Measurements from ENCODE around the gene NDUFAB1. TPM values are rescaled to one million over a fixed set of nuclear protein-coding genes. Genes with fewer than 3 reads are reported as not detected.
"Not testable (repeated sequence)": the region's sequence is repeated elsewhere in the genome, so short reads cannot be mapped to it uniquely, and the experiment has no call there.

NDUFAB1 gene
- 100 to 1,000 TPM; 163 to 170 TPM for total RNA-seq

DNA sequence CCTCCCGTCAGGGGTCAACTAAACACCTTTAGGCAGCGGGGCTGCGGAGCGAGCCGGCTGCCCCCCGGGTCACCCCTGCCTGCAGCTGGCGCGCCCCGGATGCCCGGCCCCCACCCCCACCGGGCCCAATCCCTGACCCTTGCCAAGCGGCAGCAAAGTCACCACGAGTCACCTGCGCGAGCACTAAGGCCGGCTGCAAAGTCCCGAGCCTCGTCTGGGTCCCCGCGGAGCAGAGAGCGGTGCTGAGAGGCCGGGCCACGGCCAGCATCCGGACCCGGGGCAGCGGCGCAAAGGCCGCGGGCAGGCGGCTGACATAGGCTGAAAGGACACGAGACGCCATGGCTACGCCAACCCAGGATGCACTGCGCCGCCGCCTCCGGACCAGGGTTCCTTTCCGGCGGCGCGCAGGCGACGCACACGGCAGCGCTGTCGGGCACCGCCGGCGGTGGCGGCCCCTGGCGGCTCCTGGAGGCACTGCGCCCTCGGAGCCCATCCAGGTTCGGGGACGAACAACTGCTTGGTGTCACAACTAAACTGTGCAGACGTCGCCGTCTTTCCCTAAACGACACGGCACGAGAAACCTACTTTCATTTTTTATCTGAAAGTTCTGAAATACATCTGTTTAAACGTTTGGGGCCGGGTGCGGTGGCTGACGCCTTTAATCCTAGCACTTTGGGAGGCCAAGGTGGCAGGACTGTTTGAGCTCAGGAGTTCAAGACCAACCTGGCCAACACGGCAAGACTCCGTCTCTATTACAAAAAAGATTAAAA lies at the start of gene NDUFAB1:
Gene NDUFAB1 (minus strand): TSS at position 366 of the 770 bp plus-strand sequence. CDS start 26 bp downstream, at position 340.
- peak within 1 kb of the TSS; percentile 79 for H3K4me3 Mint-ChIP-seq
- intact Hi-C loops (cut with micrococcal nuclease), result loop anchor here (1.0 to 5.0 kb wide), 4 partner anchors 39 to 413 kb away; partner anchors contain the start of genes DCTN5, EARS2, PALB2 and SCNN1G
- H3K9me3 Mint-ChIP-seq, result no peaks in the 10 kb centered on the region
- DNase-seq, result peak; percentile 93
- peak within 1 kb of the TSS; percentile 76 for H3K27ac Mint-ChIP-seq
- H3K36me3 Mint-ChIP-seq (ENCODE audit: low read depth), result peaks cover 12% of the 10 kb centered on the region
- no peaks in the 10 kb centered on the region for H3K27me3 Mint-ChIP-seq (ENCODE audit: low read depth)
- H3K4me1 Mint-ChIP-seq (ENCODE audit: low read depth), result peaks cover 39% of the 10 kb centered on the region
- CTCF ChIA-PET, result interaction anchor here (0.6 to 1.6 kb wide), 12 partner anchors 13 to 122 kb away, joined by 3 to 8 read pairs (median 4); partner anchors contain the start of genes EARS2 and UBFD1

DNA sequence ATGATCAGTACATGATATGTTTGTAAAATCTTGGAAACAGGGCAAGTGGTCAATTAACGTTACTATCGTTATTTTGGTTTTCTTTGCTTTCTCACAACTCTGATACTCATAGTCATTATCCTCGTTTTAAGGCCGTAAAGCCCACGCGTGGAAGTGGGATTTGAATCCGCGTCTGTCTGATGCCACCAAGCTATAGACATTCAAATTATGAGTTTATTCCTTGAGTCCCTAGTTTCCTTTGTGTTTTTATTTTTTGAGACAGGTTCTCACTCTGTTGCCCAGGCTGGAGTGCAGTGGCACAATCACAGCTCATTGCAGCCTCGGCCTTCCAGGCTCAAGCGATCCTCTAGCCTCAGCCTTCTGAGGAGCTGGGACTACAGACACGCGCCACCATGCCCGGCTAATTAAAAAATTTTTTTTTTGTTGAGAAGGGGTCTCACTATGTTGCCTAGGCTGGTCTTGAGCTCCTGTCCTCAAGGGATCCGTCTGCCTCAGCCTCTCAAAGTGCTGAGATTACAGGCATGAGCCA lies 46.2 kb upstream of the NDUFAB1 start:
- DNase-seq, result no peak
- peak overlapping the region; percentile 97 for H3K27ac Mint-ChIP-seq
- peaks cover 30% of the 10 kb centered on the region for H3K36me3 Mint-ChIP-seq (ENCODE audit: low read depth)
- H3K4me3 Mint-ChIP-seq, result peak overlapping the region; percentile 100
- H3K9me3 Mint-ChIP-seq, result no peaks in the 10 kb centered on the region
- H3K4me1 Mint-ChIP-seq (ENCODE audit: low read depth), result peaks cover 39% of the 10 kb centered on the region
- H3K27me3 Mint-ChIP-seq (ENCODE audit: low read depth), result no peaks in the 10 kb centered on the region
- CTCF ChIA-PET, result interaction anchor here (0.6 kb wide), 2 partner anchors 44 to 46 kb away, joined by 3 read pairs; no protein-coding TSS in a partner anchor
- intact Hi-C loops (cut with micrococcal nuclease), result no loop called here

DNA sequence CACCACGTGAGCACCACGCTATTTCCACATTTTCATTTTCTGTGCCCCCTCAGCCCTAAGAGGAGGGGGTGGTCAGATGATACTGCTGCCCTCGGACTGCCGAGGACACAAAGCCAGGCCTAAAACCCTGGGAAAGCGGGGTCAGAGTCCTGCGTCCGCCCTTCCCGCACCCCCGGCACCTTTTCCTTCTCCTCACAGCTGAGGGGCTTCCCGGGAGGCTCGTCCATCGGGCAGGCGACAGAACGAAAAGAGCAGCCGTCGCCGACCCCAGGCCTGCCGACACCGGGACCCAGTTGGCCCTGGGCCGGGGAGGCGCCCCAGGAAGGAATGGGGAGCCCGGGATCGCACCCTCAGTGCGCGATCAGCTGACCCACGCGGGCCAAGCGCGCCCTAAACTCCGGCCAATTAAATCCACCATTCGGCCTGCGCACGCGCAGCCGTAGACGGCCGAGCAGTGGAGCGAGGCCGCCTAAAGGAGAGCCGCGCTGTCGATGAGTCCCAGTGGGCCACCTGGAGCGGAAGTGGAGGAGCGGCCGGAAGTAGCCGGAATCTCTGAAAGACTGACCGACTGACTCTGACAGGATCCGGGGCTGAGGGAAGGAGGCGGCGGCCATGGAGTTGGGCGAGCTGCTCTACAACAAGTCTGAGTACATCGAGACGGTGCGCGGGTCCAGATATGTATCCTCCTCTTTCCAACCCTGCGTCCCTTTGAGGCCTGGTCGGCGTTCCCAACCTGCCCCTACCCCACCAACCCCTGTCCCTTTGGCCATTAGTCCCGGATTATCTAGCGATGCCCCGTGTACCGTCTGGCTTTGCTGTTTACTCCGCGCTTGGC lies 45.0 kb upstream of the NDUFAB1 start, which contains the start of the genes DCTN5 and PALB2:
Gene DCTN5 (plus strand): TSS at position 536 of the 835 bp plus-strand sequence. CDS start 77 bp downstream, at position 613.
Gene PALB2 (minus strand): TSS at position 380 of the 835 bp plus-strand sequence. CDS start 153 bp downstream, at position 227.
- CTCF ChIA-PET, result no interaction called here
- Mint-ChIP-seq H3K4me1 (ENCODE audit: low read depth) (peaks cover 33% of the 10 kb centered on the region), H3K27me3 (ENCODE audit: low read depth) (no peaks in the 10 kb centered on the region), H3K4me3 (peak within 1 kb of the TSS; percentile 100), H3K9me3 (no peaks in the 10 kb centered on the region), H3K27ac (peak within 1 kb of the TSS; percentile 97), H3K36me3 (ENCODE audit: low read depth) (peaks cover 27% of the 10 kb centered on the region)
- intact Hi-C loops (cut with micrococcal nuclease), result loop anchor here (1.0 kb wide), 4 partner anchors 29 to 84 kb away; partner anchors contain the start of genes EARS2, NDUFAB1, PLK1 and UBFD1
- DNase-seq, result peak; percentile 93

DNA sequence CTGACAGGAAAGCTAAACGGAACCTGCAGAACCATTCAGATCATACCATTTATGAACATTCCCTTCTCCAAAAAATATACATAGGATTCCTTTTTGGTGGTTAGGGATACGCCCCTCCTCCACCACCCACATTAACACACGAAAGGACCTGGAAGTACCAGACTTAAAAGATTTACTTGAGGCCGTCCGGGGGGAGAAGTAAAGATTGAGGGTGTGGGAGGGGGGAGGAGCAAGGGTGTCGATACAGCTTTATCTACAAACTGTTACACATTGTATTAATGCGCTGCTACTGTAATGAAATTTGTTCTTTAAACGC lies 44.5 kb upstream of the NDUFAB1 start:
- DNase-seq, result no peak
- peak overlapping the region; percentile 97 for H3K27ac Mint-ChIP-seq
- CTCF ChIA-PET, result no interaction called here
- H3K9me3 Mint-ChIP-seq, result no peaks in the 10 kb centered on the region
- peaks cover 24% of the 10 kb centered on the region for H3K36me3 Mint-ChIP-seq (ENCODE audit: low read depth)
- intact Hi-C loops (cut with micrococcal nuclease), result no loop called here
- peak overlapping the region; percentile 100 for H3K4me3 Mint-ChIP-seq
- H3K4me1 Mint-ChIP-seq (ENCODE audit: low read depth), result peaks cover 27% of the 10 kb centered on the region
- H3K27me3 Mint-ChIP-seq (ENCODE audit: low read depth), result no peaks in the 10 kb centered on the region

DNA sequence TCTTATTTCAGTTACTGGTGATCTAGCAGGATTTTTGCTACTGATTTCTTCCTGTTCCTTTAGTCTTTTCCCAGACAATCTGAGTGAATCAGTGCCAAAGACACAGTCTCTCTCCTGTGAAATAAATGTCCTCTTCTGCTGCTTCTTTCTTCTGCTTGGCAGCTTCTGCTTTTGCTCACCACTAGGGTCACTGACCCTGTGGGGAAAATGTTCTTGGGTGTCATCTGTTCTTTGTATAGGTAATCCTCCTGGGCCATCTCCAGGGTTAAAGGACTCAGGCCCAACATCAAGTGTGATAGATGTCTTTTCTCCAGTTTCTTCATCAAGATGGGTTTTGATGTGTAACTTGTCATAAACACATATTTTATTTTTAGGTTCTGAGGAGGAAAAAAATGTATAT lies 39.8 kb upstream of the NDUFAB1 start:
- Mint-ChIP-seq H3K27me3 (ENCODE audit: low read depth) (no peaks in the 10 kb centered on the region), H3K4me3 (no peak overlapping the region), H3K4me1 (ENCODE audit: low read depth) (peaks cover 24% of the 10 kb centered on the region), H3K27ac (no peak overlapping the region), H3K9me3 (no peaks in the 10 kb centered on the region), H3K36me3 (ENCODE audit: low read depth) (peaks cover 34% of the 10 kb centered on the region)
- CTCF ChIA-PET, result no interaction called here
- intact Hi-C loops (cut with micrococcal nuclease), result no loop called here
- DNase-seq, result no peak

DNA sequence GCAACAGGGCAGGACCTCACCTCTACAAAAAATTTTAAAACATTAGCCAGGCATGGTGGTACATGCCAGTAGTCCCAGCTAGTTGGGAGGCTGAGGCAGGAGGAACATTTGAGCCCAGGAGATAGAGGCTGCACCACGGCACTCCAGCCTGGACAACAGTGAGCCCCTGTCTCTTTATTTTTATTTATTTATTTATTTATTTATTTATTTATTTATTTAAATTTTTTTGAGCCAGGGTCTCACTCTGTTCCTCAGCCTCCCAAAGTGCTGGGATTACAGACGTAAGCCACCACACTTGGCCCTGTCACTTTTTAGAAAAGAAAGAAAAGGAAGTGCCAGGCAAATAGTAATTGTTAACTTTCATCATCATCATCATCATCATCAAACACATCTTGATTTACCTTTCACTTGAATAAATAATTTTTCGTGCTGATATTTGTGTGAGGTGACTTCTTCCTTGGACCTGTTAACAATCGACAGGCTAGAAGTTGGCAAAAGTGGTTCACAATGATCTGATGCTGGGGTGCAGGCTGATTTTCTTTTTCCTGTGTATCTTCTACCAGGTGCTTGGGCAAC lies 38.4 kb upstream of the NDUFAB1 start:
- DNase-seq, result no peak
- Mint-ChIP-seq H3K4me1 (ENCODE audit: low read depth) (peaks cover 23% of the 10 kb centered on the region), H3K27me3 (ENCODE audit: low read depth) (no peaks in the 10 kb centered on the region), H3K27ac (no peak overlapping the region), H3K9me3 (no peaks in the 10 kb centered on the region), H3K36me3 (ENCODE audit: low read depth) (peaks cover 41% of the 10 kb centered on the region), H3K4me3 (no peak overlapping the region)
- intact Hi-C loops (cut with micrococcal nuclease), result no loop called here
- CTCF ChIA-PET, result no interaction called here

DNA sequence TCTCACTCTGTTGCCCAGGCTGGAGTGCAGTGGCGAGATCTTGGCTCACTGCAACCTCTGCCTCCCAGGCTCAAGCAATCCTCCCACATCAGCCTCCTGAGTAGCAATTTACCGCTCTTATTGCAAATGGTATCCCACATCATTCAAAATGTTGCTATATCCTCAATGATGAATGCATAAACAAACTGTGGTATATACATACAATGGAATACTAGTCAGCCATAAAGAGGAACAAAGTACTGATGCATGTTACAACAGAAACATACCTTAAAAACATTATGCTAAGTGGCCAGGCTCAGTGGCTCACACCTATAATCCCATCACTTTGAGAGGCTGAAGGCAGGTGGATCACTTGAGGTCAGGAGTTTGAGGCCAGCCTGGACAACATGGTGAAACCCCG lies 35.8 kb upstream of the NDUFAB1 start:
- H3K4me3 Mint-ChIP-seq; H3K9me3 Mint-ChIP-seq; H3K27ac Mint-ChIP-seq; CTCF ChIA-PET; intact Hi-C loops (cut with micrococcal nuclease); H3K27me3 Mint-ChIP-seq (ENCODE audit: low read depth); DNase-seq: not testable (repeated sequence)
- peaks cover 46% of the 10 kb centered on the region for H3K36me3 Mint-ChIP-seq (ENCODE audit: low read depth)
- H3K4me1 Mint-ChIP-seq (ENCODE audit: low read depth), result peaks cover 21% of the 10 kb centered on the region

DNA sequence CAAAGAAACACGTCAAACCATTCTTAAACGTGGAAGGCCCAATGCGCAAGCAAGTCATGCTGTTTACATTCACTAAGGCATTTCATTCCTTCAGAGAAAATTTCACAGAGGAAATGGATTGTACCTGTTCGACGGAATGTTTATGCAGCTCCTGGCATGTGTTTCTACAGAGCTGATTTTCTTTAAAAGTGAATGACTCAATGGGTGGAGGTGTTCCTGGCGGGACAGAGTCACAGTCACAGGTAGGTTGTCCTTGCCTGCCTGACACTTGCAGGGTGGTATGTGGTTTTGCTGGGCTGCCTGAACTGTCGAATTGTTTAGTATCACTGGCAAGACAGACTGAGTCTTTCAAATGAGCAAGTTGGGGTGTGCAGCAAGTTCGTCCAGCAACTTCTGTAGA lies 33.4 kb upstream of the NDUFAB1 start:
- Mint-ChIP-seq H3K9me3 (no peaks in the 10 kb centered on the region), H3K4me1 (ENCODE audit: low read depth) (peaks cover 19% of the 10 kb centered on the region), H3K36me3 (ENCODE audit: low read depth) (peaks cover 47% of the 10 kb centered on the region), H3K27ac (no peak overlapping the region), H3K4me3 (no peak overlapping the region), H3K27me3 (ENCODE audit: low read depth) (no peaks in the 10 kb centered on the region)
- no peak for DNase-seq
- intact Hi-C loops (cut with micrococcal nuclease), result no loop called here
- CTCF ChIA-PET, result no interaction called here

DNA sequence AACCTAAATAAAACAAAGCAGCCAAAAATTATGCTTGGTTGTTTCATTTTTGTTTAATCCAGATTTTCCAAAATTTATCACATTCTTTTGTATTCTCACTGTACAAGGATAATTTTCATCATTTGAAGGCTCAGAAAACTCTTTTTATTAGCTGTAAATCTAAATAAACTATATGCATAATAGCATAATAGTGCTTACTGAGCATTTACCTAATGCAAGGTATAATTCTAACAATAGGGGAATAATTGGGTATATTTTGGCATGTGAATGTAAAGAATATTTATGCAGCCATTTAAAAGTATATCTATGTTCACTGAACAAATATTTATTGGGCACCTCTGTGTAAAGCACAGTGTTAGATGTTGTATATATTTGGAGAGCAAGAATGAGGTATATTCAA lies 28.0 kb upstream of the NDUFAB1 start:
- no peaks in the 10 kb centered on the region for H3K9me3 Mint-ChIP-seq
- no peaks in the 10 kb centered on the region for H3K4me1 Mint-ChIP-seq (ENCODE audit: low read depth)
- H3K27ac Mint-ChIP-seq, result no peak overlapping the region
- peaks cover 47% of the 10 kb centered on the region for H3K36me3 Mint-ChIP-seq (ENCODE audit: low read depth)
- no peak for DNase-seq
- no peaks in the 10 kb centered on the region for H3K27me3 Mint-ChIP-seq (ENCODE audit: low read depth)
- CTCF ChIA-PET, result no interaction called here
- intact Hi-C loops (cut with micrococcal nuclease), result no loop called here
- no peak overlapping the region for H3K4me3 Mint-ChIP-seq

DNA sequence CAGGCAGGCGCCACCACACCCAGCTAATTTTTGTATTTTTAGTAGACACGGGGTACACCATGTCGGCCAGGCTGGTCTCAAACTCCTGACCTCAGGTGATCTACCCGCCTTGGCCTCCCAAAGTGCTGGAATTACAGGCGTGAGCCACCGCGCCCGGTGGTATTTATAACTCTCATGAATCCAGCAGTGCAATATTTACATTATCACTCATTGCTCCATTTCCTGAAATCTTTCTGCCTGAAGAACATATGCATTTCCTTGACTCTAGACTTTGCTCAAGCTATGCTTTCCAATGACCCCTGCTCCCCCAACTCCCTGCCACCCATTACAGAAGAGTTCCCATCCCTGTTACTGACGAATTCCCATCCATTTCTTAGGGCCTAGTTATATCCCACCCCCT lies 19.7 kb upstream of the NDUFAB1 start:
- Mint-ChIP-seq H3K36me3 (ENCODE audit: low read depth) (peaks cover 31% of the 10 kb centered on the region), H3K4me1 (ENCODE audit: low read depth) (no peaks in the 10 kb centered on the region), H3K27me3 (ENCODE audit: low read depth) (no peaks in the 10 kb centered on the region), H3K27ac (no peak overlapping the region), H3K9me3 (no peaks in the 10 kb centered on the region), H3K4me3 (no peak overlapping the region)
- intact Hi-C loops (cut with micrococcal nuclease), result no loop called here
- DNase-seq, result no peak
- CTCF ChIA-PET, result interaction anchor here (0.6 to 0.7 kb wide), 2 partner anchors 58 to 180 kb away, joined by 3 to 4 read pairs; partner anchors contain the start of gene UBFD1

DNA sequence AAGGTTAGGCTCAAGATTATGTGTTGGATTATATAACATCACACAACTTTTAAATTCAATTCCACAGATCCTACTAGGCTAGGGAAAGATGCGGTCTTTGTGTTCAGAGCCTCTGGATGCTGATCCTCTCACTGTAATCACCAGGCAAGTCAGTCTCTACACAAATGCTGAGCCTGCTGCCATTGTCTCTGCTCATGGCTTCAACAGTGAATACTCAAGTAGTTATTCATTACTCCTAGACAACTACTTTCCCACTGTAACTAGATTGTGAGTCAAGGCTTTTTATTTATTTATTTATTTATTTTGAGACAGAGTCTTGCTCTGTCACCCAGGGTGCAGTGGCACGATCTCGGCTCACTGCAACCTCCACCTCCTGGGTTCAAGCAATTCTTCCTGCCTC lies 15.8 kb upstream of the NDUFAB1 start:
- peaks cover 24% of the 10 kb centered on the region for H3K36me3 Mint-ChIP-seq (ENCODE audit: low read depth)
- intact Hi-C loops (cut with micrococcal nuclease), result no loop called here

DNA sequence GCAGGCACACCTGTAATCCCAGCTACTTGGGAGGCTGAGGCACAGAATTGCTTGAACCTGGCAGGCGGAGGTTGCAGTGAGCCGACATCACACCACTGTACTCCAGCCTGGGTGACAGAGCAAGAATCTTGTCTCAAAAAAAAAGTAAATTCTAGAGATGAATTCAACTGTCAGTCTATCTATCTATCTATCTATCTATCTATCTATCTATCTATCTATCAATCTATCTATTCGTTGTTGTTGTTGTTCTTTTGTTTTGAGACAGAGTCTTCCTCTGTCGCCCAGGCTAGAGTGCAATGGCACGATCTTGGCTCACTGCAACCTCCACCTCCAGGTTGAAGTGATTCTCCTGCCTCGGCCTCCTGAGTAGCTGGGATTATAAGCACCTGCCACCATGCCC lies 14.8 kb upstream of the NDUFAB1 start:
- H3K27ac Mint-ChIP-seq; H3K4me3 Mint-ChIP-seq; DNase-seq; H3K4me1 Mint-ChIP-seq (ENCODE audit: low read depth); intact Hi-C loops (cut with micrococcal nuclease); H3K27me3 Mint-ChIP-seq (ENCODE audit: low read depth); H3K9me3 Mint-ChIP-seq: not testable (repeated sequence)
- CTCF ChIA-PET, result interaction anchor here (0.7 kb wide), 1 partner anchor 33 kb away, joined by 3 read pairs; no protein-coding TSS in a partner anchor
- H3K36me3 Mint-ChIP-seq (ENCODE audit: low read depth), result peaks cover 20% of the 10 kb centered on the region

More for the DNA sequence above, 15.8 kb upstream of the NDUFAB1 start:
- no peak for DNase-seq
- Mint-ChIP-seq H3K9me3 (no peaks in the 10 kb centered on the region), H3K27me3 (ENCODE audit: low read depth) (no peaks in the 10 kb centered on the region), H3K4me3 (no peak overlapping the region), H3K27ac (no peak overlapping the region), H3K4me1 (ENCODE audit: low read depth) (no peaks in the 10 kb centered on the region)
- CTCF ChIA-PET, result no interaction called here

Measured in activated naive CD4-positive, alpha-beta T cell treated with anti-CD3 and anti-CD28 coated beads for 36 hours (primary cell).